OCI-LY7 (cell line): ENCODE results near the gene SLC2A4. TPM values are rescaled to one million over a fixed set of nuclear protein-coding genes. Genes with fewer than 3 reads are reported as not detected.

ENCODE experiments used
- BruUV-seq: library from RNA; stranded (reverse); fragments of 400-500 nt; replicated peaks from 2 replicates; lab custom pipeline; 2021; lab: Mats Ljungman, UMichigan
- CTCF ChIA-PET: fragments of 300-600 bp; sonication (Branson Sonifier 250); formaldehyde crosslinking; loops from one replicate; lab custom pipeline; 2022; ENCODE audit warnings: antibody characterized with exemption; ENCODE audit not compliant: unreplicated experiment; lab: Charles Lee
- POLR2A ChIA-PET: fragments of 300-600 bp; sonication (Branson Sonifier 250); formaldehyde crosslinking; loops from one replicate; lab custom pipeline; 2022; ENCODE audit warnings: antibody characterized with exemption; lab: Charles Lee
- DNase-seq: peaks from one replicate; pipeline ENCODE4 v3.0.0-alpha.2; 2015; ENCODE audit warnings: low spot score
- H2AFZ ChIP-seq: fragments of 200-600 bp; sonication (generic), shearing (Covaris generic); 2 replicates; pipeline ENCODE4 v1.6.1; 2014; ENCODE audit warnings: mild to moderate bottlenecking, antibody characterized with exemption, low read length, moderate library complexity
- H3K27ac ChIP-seq: fragments of 200-600 bp; sonication (generic); 2 replicates; pipeline ENCODE4 v1.5.1; 2014; ENCODE audit warnings: mixed run types, low read depth, mild to moderate bottlenecking, moderate library complexity, low read length, inconsistent platforms; ENCODE audit not compliant: poor library complexity, severe bottlenecking
- H3K36me3 ChIP-seq: fragments of 200-600 bp; sonication (generic); 2 replicates; pipeline ENCODE4 v1.6.1; 2014; ENCODE audit warnings: mild to moderate bottlenecking, antibody characterized with exemption, low read length, moderate library complexity, mixed read lengths; ENCODE audit not compliant: insufficient read depth
- H3K4me1 ChIP-seq: fragments of 200-600 bp; sonication (generic); 2 replicates; pipeline ENCODE4 v1.5.1; 2014; ENCODE audit warnings: mild to moderate bottlenecking, low read length; ENCODE audit not compliant: insufficient read depth, poor library complexity, severe bottlenecking
- H3K4me2 ChIP-seq: fragments of 200-600 bp; sonication (generic); 2 replicates; pipeline ENCODE4 v1.6.1; 2014; ENCODE audit warnings: mild to moderate bottlenecking, low read length
- H3K4me3 ChIP-seq: fragments of 200-600 bp; sonication (generic); 2 replicates; pipeline ENCODE4 v1.5.1; 2014; ENCODE audit warnings: mild to moderate bottlenecking, low read depth, low read length; ENCODE audit not compliant: poor library complexity, severe bottlenecking
- H3K79me2 ChIP-seq: fragments of 200-600 bp; sonication (generic); 2 replicates; pipeline ENCODE4 v1.6.1; 2016; ENCODE audit warnings: low read depth, mild to moderate bottlenecking, low read length, moderate library complexity, mixed read lengths; ENCODE audit not compliant: insufficient read depth
- H3K9me2 ChIP-seq: fragments of 200-600 bp; sonication (generic); 2 replicates; pipeline ENCODE4 v1.6.1; 2016; ENCODE audit warnings: mild to moderate bottlenecking, low read length, mixed read lengths; ENCODE audit not compliant: insufficient read depth
- H3K9me3 ChIP-seq: fragments of 200-600 bp; sonication (generic); 2 replicates; pipeline ENCODE4 v1.6.1; 2014; ENCODE audit warnings: mild to moderate bottlenecking, mixed run types, low read length, mixed read lengths
- H4K20me1 ChIP-seq: fragments of 200-600 bp; sonication (generic); 2 replicates; pipeline ENCODE4 v1.6.1; 2014; ENCODE audit warnings: mild to moderate bottlenecking, antibody characterized with exemption, low read length, moderate library complexity, mixed read lengths; ENCODE audit not compliant: insufficient read depth
- EZH2phosphoT487 ChIP-seq: fragments of 200-600 bp; sonication (generic); IDR thresholded peaks from 2 replicates; pipeline ENCODE4 v1.6.1; 2018; ENCODE audit warnings: low read depth, borderline replicate concordance, mild to moderate bottlenecking, mixed run types, antibody characterized with exemption, low read length, moderate library complexity, mixed read lengths
- intact Hi-C: fragments of 100-400 bp; cut with micrococcal nuclease; formaldehyde crosslinking; loops from one replicate; pipeline ENCODE4 v1.10.0; 2022; ENCODE audit not compliant: unreplicated experiment
- total RNA-seq, 2 experiments: library from RNA; depleted of rRNA in 1 of 2; stranded (reverse); fragments of >200 nt in 1 of 2; shearing (Covaris generic) in 1 of 2; gene quantifications; 2 replicates each; pipeline ENCODE4 v1.2.3, GENCODE V29; 2014 to 2022
- TF ChIP-seq, protein P1 (sequence below): fragments of 200-600 bp; sonication (generic); conservative IDR thresholded peaks from 2 replicates; pipeline ENCODE4 v1.5.1; 2014; ENCODE audit warnings: mild to moderate bottlenecking, antibody characterized with exemption, low read length, moderate library complexity, mixed read lengths

The SLC2A4 gene
- total RNA-seq, 2 experiments from 2014 or later: 0.61 to 0.63 TPM

DNA sequence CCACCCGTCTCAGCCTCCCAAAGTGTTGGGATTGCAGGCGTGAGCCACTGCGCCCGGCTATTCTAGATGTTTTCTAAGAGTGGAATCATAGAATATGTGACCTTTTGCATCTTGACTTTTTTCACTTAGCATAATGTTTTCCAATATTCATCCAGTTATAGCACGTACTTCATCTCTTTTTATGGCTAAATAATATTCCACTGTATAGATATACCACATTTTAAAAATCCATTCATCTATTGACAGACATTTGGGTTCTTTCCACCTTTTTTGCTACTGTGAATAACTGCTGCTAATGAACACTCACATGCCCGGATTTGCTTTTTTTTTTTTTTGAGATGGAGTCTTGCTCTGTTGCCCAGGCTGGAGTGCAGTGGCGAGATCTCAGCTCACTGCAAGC is 22.7 kb downstream of the SLC2A4 start:
- H3K36me3 ChIP-seq: peaks cover 17% of the 10 kb centered on the region
- H3K4me2 ChIP-seq: no peak overlapping the region
- H3K79me2 ChIP-seq: peaks cover 18% of the 10 kb centered on the region
- H3K9me3 ChIP-seq: no peaks in the 10 kb centered on the region
- DNase-seq: no peak
- no peaks in the 10 kb centered on the region for H3K9me2 ChIP-seq
- POLR2A ChIA-PET: interaction anchor here (0.6 to 2.0 kb wide), 3 partner anchors 25 to 794 kb away, joined by 6 to 12 read pairs (median 6); partner anchors contain the start of gene NEURL4
- H2AFZ ChIP-seq: no peak overlapping the region
- CTCF ChIA-PET: no interaction called here
- no peak overlapping the region for H3K27ac ChIP-seq
- peaks cover 13% of the 10 kb centered on the region for H3K4me1 ChIP-seq
- H3K4me3 ChIP-seq: no peak overlapping the region
- BruUV-seq: no TSS peak
- TF ChIP-seq, protein P1, sequence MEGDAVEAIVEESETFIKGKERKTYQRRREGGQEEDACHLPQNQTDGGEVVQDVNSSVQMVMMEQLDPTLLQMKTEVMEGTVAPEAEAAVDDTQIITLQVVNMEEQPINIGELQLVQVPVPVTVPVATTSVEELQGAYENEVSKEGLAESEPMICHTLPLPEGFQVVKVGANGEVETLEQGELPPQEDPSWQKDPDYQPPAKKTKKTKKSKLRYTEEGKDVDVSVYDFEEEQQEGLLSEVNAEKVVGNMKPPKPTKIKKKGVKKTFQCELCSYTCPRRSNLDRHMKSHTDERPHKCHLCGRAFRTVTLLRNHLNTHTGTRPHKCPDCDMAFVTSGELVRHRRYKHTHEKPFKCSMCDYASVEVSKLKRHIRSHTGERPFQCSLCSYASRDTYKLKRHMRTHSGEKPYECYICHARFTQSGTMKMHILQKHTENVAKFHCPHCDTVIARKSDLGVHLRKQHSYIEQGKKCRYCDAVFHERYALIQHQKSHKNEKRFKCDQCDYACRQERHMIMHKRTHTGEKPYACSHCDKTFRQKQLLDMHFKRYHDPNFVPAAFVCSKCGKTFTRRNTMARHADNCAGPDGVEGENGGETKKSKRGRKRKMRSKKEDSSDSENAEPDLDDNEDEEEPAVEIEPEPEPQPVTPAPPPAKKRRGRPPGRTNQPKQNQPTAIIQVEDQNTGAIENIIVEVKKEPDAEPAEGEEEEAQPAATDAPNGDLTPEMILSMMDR: no peak
- no peak for TF ChIP-seq EZH2phosphoT487
- peaks cover 6% of the 10 kb centered on the region; the same call in 1 of the 2 replicates for H4K20me1 ChIP-seq
- intact Hi-C loops: no loop called here

DNA sequence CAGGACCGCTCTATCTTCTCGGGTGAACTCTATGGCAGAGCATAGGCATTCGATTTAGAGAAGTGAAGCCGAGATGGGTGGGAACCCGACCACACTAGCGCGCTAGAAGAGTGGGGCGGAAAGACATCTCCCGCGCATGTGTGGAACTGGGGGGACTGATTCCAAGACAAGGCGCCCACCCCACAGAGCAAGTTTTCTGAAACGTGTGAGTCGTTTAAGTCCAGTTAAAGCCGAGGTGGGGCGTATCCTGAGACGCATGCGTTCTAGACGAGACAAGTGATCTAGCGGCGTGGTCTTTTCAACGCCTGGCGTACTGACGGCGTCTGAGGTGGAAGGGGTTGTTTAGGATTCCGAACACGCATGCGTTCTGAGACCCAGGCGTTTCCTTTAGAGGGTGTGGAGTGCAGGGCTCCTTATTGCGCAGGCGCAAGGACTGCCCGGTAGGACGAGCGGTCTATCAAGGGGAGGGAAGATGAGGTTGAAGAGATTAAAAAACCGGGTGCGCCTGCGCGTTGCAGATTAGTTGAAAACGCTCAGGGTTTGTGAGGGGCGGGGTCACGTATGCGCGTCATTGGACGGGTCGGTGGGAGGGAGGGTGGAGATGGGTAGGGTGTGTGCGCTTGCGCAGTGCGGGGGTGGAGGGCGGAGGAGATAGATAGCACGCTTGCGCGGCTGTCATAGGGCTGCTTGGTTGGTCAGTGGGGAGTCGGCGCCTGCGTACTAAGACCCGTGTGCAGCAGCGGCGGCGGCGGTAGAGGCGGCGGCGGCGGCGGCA is 25.6 kb downstream of the SLC2A4 start, which contains the start of gene EIF5A:
Gene EIF5A, plus strand, starts transcription at position 718 of the 775 bp plus-strand sequence. CDS start 2,008 bp downstream, outside the sequence.
- DNase-seq: peak; percentile 100
- intact Hi-C loops: loop anchor here (1.0 to 2.0 kb wide), 3 partner anchors 22 to 93 kb away; partner anchors contain the start of genes ELP5 and NEURL4
- H3K4me2 ChIP-seq: peak within 1 kb of the TSS; percentile 77
- H3K9me2 ChIP-seq: no peaks in the 10 kb centered on the region
- CTCF ChIA-PET: no interaction called here
- peaks cover 44% of the 10 kb centered on the region for H3K36me3 ChIP-seq
- peaks cover 38% of the 10 kb centered on the region for H3K4me1 ChIP-seq
- no peaks in the 10 kb centered on the region for H3K9me3 ChIP-seq
- peaks cover 24% of the 10 kb centered on the region for H4K20me1 ChIP-seq
- TF ChIP-seq EZH2phosphoT487: no peak
- TF ChIP-seq, protein P1: no peak
- peak within 1 kb of the TSS; percentile 95 for H3K27ac ChIP-seq
- H3K79me2 ChIP-seq: peaks cover 43% of the 10 kb centered on the region
- POLR2A ChIA-PET: no interaction called here
- H3K4me3 ChIP-seq: peak within 1 kb of the TSS; percentile 99
- BruUV-seq: no TSS peak
- H2AFZ ChIP-seq: peak within 1 kb of the TSS; percentile 32; the same call in 1 of the 2 replicates
